ENCODE data around the gene BOLA3.

Gene BOLA3

GRCh38 chr2:74101574-74102300 is 46.0 kb downstream of the BOLA3 start:
- no peak for DNase-seq

GRCh38 chr2:74100254-74101216 is 47.2 kb downstream of the BOLA3 start:
- DNase-seq: no peak

- DNase-seq: no peak
Measured at GRCh38 chr2:74099835-74100234, 47.9 kb downstream of the BOLA3 start.

- no peak for DNase-seq
Measured at GRCh38 chr2:74099271-74099670, 48.4 kb downstream of the BOLA3 start.

GRCh38 chr2:74097574-74097973 is 50.1 kb downstream of the BOLA3 start:
- DNase-seq: no peak

- DNase-seq: peak in 1 of 2 experiments; percentile 4
Measured at GRCh38 chr2:74096052-74096451, 51.7 kb downstream of the BOLA3 start.

- no peak for DNase-seq
Measured at GRCh38 chr2:74095632-74096031, 52.1 kb downstream of the BOLA3 start.

GRCh38 chr2:74094291-74094690 is 53.4 kb downstream of the BOLA3 start:
- peak; percentile 1 to 9 for DNase-seq

GRCh38 chr2:74093840-74094239 is 53.9 kb downstream of the BOLA3 start:
- DNase-seq: peak in 1 of 2 experiments; percentile 11

- DNase-seq: peak; percentile 4 to 10
Measured at GRCh38 chr2:74093426-74093825, 54.3 kb downstream of the BOLA3 start.

- peak; percentile 6 to 14 for DNase-seq
Measured at GRCh38 chr2:74092275-74092674, 55.4 kb downstream of the BOLA3 start.

GRCh38 chr2:74091391-74091790 is 56.3 kb downstream of the BOLA3 start:
- DNase-seq: peak in 1 of 2 experiments; percentile 9

- peak in 1 of 2 experiments; percentile 12 for DNase-seq
Measured at GRCh38 chr2:74089816-74090745, 57.6 kb downstream of the BOLA3 start.

GRCh38 chr2:74088676-74089075 is 59.0 kb downstream of the BOLA3 start:
- DNase-seq: peak in 1 of 2 experiments; percentile 1

- DNase-seq: peak in 1 of 2 experiments; percentile 10
Measured at GRCh38 chr2:74087696-74088095, 60.0 kb downstream of the BOLA3 start.

- DNase-seq: no peak
Measured at GRCh38 chr2:74086021-74086420, 61.7 kb downstream of the BOLA3 start.

All from activated T-cell treated with anti-CD3 and anti-CD28 coated beads, Interleukin-2, amount 50 U/mL, for 48 hours (primary cell).